Stimulated activated CD8-positive, alpha-beta memory T cell treated with anti-CD3 and anti-CD28 coated beads, Interleukin-15, amount 100 ng/mL, for 48 hours (primary cell): Measurements from ENCODE around the gene SYNC.

Experiments
- DNase-seq, 2 donors: peaks; one replicate each; pipeline ENCODE4 v3.0.0-alpha.2; 2020; ENCODE audit warnings: low read depth in 2 of 2

SYNC gene

GRCh38 chr1:32702599-32703478, at the start of gene SYNC:
SYNC (minus strand) TSS chr1:32702770; CDS start chr1:32702660, 110 bp downstream.
- no peak for DNase-seq

GRCh38 chr1:32749771-32750170, 47.2 kb upstream of the SYNC start:
- DNase-seq: no peak

GRCh38 chr1:32749332-32749731, 46.8 kb upstream of the SYNC start:
- no peak for DNase-seq

- no peak for DNase-seq
Measured at GRCh38 chr1:32748926-32749325, 46.4 kb upstream of the SYNC start.

GRCh38 chr1:32748348-32748747, 45.8 kb upstream of the SYNC start:
- DNase-seq: no peak

GRCh38 chr1:32746130-32746529, 43.6 kb upstream of the SYNC start:
- no peak for DNase-seq

- DNase-seq: no peak
Measured at GRCh38 chr1:32744071-32744425, 41.5 kb upstream of the SYNC start.

GRCh38 chr1:32743380-32744070, 41.0 kb upstream of the SYNC start:
- DNase-seq: no peak

- no peak for DNase-seq
Measured at GRCh38 chr1:32742956-32743355, 40.4 kb upstream of the SYNC start.

GRCh38 chr1:32742199-32742947, 39.8 kb upstream of the SYNC start:
- DNase-seq: no peak

- no peak for DNase-seq
Measured at GRCh38 chr1:32741413-32742198, 39.0 kb upstream of the SYNC start.

- no peak for DNase-seq
Measured at GRCh38 chr1:32741059-32741412, 38.5 kb upstream of the SYNC start.

- no peak for DNase-seq
Measured at GRCh38 chr1:32736812-32737791, 34.5 kb upstream of the SYNC start.

- no peak for DNase-seq
Measured at GRCh38 chr1:32733582-32734321, 31.2 kb upstream of the SYNC start.

- no peak for DNase-seq
Measured at GRCh38 chr1:32729254-32730046, 26.9 kb upstream of the SYNC start.

- DNase-seq: no peak
Measured at GRCh38 chr1:32728413-32729077, 26.0 kb upstream of the SYNC start.

GRCh38 chr1:32727876-32728275, 25.3 kb upstream of the SYNC start:
- DNase-seq: no peak

- no peak for DNase-seq
Measured at GRCh38 chr1:32725615-32725982, 23.0 kb upstream of the SYNC start.
